ENCODE results near the gene UBE2J2.

- TF ChIP-seq POLR2A (IDR thresholded peaks at IDR 0.05; ENCODE audit: low read depth, low read length): no peak
- TF ChIP-seq CTCF (conservative IDR thresholded peaks at IDR 0.05; ENCODE audit: low read depth, low read length): peak; percentile 59
- no peak for TF ChIP-seq RFX5 (IDR thresholded peaks at IDR 0.05; ENCODE audit: low read depth, low read length)
- TF ChIP-seq, protein P1, sequence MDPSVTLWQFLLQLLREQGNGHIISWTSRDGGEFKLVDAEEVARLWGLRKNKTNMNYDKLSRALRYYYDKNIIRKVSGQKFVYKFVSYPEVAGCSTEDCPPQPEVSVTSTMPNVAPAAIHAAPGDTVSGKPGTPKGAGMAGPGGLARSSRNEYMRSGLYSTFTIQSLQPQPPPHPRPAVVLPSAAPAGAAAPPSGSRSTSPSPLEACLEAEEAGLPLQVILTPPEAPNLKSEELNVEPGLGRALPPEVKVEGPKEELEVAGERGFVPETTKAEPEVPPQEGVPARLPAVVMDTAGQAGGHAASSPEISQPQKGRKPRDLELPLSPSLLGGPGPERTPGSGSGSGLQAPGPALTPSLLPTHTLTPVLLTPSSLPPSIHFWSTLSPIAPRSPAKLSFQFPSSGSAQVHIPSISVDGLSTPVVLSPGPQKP (IDR thresholded peaks at IDR 0.05; ENCODE audit: borderline replicate concordance, low read depth, low read length): no peak
- TF ChIP-seq NFE2L2 (IDR thresholded peaks at IDR 0.05; ENCODE audit: low read depth, low read length): no peak
Measured at GRCh38 chr1:1291548-1292441, 18.1 kb upstream of the UBE2J2 start.

Measured in IMR-90 (cell line).